DMS153 treated with DMSO at 0.1 percent for 48 hours (cell line): Measurements from ENCODE around the gene TUBA4B.
"Not testable (repeated sequence)": the region's sequence is repeated elsewhere in the genome, so short reads cannot be mapped to it uniquely, and the experiment has no call there.

Experiments used
- DNase-seq: peaks from one replicate; lab custom pipeline; 2025; ENCODE audit not compliant: unreplicated experiment; lab: John Stamatoyannopoulos, UW

Gene TUBA4B

GRCh38 chr2:219290381-219291171, 37.5 kb downstream of the TUBA4B start:
- no peak for DNase-seq

DNA sequence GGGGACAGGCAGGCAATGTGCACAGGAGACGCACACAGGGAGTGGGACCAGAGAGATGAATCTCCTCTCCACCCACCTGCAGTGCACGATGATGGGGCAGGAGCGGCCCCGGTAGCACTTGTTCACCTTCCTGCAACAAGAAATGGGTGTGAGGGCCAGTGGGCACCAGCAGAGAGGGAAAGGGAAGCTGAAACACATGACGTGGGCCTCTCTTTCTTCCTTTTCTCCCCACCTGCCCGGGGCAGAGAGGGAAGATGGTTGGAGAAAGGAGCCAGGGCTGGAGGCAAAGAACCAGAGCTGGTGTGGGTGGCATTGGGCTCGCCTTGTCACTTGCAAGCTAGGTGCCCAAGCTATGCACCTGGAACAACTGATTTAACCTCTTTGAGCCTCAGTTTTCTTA, 38.4 kb downstream of the TUBA4B start:
- no peak for DNase-seq

DNA sequence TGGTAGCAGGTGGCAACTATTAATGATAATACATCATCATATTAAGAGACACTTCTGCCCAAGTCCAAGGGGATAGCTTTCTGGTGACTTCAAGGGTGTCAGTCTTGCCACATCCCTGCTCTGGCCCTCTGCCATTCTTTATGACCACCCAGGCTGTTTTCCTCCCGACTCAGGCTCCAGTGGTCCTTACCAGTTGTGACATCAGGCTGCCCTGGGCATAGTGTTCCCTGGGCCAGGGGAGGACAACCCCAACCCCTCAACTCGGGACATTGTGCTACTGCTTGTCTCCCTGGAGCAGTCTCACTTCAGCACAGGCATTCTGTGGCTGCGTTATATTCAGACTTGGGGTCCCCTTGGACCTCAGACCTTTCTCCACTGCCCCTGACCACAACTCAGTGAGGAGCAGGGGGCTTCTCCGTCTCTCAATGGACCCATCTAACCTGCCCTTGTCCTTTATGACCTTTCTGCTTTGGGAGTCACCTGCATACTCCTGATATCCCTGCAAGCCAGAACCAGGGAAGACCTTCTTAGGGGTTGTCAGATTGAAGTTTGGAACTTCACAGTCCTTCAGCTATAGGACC, 39.0 kb downstream of the TUBA4B start:
- no peak for DNase-seq

DNA sequence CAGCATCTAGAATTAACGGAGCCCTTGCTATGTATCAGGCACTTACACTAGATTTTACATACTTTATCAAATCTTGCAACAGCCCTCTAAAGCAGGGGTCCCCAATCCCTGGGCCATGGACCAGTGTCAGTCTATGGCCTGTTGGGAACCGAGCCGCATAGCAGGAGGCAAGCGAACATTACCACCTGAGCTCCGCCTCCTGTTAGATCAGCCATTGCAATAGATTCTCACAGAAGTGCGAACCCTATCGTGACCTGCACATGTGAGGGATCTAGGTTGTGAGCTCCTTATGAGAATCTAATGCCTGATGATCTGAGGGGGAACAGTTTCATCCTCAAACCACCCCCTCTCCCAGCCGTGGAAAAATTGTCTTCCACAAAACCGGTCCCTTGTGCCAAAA, 39.6 kb downstream of the TUBA4B start:
- DNase-seq = no peak

GRCh38 chr2:219293736-219294231, 40.7 kb downstream of the TUBA4B start:
- DNase-seq = no peak

DNA sequence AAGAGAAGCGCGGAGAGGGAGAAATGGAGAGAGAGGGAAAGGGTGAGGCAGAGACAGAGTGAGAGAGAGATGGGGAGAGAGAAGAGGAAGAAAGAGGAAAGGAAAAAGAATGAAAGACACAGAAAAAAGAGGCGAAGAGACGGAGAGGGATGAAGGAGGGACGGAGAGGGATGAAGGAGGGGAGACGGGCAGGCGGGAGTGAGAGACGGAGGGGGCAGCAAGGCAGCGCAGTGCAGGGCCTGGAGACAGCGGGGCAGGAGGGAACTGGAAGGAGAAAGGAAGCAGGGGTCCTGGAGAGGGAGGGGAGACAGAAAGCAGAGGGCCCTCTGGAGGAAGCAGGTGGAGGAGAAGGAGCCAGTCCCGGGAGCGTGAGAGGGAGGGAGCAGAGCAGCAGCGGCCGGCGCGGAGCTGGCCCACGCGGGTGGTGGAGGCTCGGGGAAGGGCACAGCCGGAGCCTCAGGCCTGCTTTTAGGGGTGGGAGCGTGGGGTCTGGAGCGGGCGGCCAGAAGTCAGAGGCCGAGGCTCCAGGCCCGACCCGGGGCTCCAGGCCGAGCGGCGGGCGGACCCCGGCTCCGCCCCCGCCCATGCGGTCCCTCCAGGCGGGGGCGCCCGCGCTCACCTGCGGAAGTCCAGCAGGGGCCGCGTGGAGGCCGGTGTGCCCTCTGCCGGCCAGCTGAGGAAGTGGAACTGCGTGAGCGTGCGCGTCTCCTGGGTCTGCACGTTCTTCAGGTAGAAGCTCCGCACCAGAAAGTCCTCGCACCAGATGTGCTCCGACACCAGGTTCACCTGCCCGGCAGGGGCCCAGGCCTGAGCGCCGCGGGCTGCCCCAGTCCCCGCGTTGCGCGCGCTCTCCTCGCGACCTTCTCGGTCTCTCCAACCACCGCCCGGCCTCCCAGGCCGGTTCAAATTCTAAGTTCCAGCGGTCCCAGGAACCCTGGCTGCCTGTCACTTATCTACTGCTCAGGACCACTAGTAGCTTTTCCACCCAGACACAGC, 41.6 kb downstream of the TUBA4B start:
- DNase-seq = peak; percentile 73

- DNase-seq = no peak
These were observed 43.1 kb downstream of the TUBA4B start for GRCh38 chr2:219296142-219296541.

DNA sequence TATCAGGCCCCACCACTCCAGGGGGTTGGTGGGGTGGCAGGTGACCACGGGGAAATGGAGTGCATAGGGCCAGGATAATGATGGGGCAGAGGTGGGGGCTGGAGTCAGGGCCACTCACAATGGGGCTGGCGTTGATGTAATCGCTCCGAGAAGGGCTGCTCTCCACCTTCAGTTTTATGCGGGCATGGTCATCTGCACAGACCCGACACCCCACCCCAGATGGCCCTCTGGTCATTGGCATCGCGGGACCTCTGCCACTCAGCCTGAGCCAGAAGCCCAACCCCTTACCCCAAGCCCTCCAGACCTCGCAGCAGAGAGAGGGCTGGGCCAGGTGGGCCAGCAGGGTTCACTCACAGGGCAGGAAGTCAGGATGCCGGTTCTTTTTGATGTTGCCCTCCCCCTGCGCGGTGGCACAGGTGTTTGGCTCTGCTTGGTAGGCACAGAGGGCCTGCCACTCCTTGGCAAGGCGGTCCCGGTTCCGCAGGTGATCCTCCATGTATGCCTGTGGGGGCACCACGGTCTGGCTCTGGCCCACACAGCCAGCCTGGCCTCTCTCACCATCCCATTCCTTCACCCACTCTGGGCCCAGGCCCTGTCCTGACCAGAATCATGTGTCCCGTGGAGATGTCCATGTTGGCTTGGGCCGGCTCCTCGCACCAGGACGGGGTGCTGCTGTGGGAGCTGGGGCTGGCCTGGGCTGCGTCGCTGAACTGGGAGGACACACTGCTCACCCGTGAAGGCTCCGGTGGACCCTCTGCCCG, 43.8 kb downstream of the TUBA4B start:
- DNase-seq = no peak

DNA sequence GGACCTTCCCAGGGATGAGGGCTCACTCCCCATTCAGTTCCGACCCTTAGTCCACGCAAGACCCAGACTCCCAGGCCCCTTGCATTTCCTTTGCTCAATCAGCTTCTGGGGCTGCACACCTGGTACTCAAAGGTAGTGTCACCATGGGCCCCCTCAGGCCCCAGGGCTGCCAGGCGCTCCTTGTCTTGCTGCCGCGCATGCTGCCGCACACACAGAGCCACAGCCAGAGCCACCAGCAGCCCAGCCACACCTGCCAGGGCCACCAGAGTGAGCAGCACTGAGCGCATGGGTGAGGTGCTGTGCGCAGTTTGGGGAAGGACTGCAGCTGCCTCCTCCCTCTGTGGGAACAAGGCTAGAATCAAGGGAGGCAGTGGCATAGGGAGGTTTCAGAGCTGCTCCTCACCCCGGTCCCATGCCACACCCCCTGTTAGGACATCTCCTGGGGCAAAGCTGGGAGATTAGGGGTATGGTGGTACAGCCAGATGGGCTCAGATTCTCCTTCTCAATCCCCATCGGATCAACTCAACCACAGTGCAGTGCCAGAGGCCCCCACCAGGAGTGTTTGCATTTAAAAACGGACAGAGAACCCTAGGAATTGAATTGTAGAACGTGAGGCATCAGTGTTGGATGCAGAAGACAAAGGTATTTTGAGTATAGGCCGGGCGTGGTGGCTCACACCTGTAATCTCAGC, 44.9 kb downstream of the TUBA4B start:
- DNase-seq = no peak

DNA sequence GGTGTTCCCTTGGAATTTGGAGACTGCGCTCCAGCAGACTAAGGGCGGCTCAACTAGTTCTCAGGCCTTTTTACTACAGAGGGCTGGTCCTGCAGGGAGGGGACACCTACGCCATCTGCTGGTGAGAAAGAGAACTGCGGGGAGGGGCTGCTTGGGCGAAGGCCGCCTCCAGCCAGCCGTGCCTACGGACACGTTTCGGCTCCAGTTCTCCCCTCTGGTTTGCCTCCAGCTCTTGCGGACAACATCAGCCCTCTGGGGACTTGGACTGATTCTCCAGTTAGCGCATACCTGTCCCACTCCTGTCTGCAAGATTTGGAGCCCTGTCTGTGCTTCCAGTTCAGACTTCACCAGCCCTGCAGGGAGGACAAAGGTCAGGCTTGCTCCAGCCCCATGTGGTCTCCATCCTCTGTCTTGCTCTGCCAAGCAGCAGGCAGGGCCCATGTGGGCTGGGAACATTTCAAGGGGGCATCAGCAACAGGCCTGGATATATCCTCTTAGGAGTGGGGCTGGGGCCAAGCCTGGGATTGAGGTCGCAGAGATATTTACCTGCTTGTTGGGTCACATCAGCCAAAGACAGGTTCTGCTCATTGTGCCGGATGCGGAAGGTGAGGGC, 45.8 kb downstream of the TUBA4B start:
- peak; percentile 34 for DNase-seq

GRCh38 chr2:219299372-219299760, 46.3 kb downstream of the TUBA4B start:
- DNase-seq = no peak

- no peak for DNase-seq
These were observed 47.0 kb downstream of the TUBA4B start for GRCh38 chr2:219300022-219300421.

DNA sequence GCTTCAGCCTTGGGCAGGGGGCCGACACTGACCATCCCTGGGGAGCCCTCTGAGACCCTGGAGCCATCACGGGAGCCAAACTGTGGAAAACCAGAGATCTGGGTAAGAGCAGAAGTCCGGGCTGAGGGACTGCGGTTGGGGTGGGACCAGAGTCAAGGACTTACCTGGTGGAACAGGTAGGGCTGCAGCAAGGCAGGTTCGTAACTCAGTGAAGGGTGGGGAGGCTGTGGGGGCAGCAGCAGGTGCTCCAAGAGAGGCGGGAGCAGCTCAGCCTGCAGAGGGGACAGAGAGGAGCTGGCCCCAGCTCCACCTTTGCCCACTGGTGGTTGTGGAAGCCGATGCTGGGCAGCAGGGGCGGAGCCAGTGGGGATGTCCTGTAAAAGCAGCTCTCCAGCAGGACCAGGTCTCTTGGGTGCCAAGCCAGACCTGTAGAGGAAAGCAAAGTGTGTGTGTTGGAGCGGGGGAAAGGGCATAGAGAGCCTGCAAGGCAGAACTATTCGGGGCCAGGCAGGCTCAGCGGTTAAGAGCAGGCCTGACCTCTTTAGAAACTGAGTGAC, 49.4 kb downstream of the TUBA4B start:
- no peak for DNase-seq

DNA sequence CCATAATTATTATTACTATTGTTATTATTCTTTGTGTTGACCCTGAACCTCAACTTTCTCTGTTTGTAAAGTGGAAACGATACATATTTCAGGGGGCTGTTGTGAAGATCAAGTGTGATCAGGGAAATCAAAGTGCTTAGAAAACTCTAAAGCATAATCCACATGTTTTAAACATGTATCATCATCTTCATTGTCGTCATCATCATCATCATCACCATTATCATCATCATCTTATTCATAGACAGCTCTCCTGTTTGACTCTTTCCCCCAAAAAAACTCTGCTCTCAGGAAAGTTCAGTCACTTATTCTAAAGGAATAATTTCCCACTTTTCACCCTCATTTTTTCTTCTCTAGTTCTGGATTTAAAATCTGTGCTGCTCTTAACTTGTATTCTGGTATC, 51.2 kb downstream of the TUBA4B start:
- DNase-seq = no peak

GRCh38 chr2:219306047-219306446, 53.0 kb downstream of the TUBA4B start:
- DNase-seq = no peak

DNA sequence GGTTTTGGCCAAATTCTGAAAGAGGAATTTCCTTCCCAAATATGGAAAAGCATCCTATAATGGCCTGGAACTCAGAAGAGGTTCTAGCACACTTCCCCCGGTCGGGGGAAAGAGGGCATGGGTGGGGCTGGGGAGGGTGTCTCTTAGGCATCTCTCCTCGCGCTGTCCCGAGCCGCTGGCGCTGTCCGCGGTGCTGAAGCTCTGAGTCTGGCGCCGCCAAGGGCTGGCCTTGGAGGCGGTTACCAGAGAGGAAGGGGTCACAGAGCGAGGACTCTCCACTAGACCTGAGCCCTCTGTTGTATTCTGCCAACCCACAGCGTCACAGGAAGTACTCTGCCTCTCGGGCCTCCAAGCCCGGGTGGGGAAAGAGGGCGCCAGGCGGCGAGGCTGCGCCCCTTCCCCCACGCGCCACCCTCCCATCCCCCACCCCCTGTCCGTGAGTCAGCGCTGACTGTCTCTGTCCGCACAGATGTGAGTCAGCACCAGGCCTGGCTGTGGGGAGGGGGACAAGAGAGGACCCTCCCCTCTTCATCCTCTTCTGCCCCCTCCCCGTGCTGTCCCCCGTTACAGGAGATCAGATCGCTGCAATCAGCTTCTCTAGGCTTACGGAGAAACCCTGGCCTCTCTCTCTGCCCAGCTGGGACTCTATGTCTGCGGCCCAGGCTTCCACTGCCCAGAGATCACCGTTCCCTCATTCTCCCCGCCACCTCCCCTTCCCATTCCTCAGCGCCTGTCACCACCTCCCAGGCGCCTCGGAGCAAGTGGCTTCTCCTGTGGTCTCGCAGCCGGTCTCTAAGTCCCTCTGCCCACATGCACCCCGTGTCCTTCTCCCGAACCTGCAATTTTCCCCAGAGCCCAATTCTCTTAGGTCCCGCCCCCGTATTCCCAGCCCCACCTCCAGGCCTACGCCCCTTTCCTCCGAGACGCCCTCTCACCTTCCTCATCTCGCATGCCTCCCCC, 55.4 kb downstream of the TUBA4B start:
- DNase-seq = peak; percentile 45

DNA sequence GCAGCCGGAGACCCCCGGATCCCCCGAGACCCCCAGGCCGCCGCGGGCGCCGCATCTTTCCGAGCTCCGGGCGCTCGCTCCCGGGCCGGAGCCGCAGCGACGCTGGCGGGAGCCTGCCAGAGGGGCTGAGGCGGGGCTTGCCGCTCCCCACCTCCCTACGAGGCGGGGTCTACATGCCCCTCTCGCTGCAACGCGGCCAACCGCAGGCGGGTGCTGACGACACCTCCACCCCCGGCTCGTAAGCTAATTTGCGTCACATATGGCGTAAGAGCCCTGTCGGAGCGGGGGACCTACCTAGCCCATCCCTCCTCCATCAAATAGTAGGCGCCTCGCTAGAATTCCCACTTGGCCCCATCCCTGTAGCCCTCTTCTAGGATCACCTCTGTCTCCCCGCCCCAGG, 56.2 kb downstream of the TUBA4B start, which contains the start of gene PTPRN:
Gene PTPRN, minus strand, starts transcription at position 124 of the 400 bp plus-strand sequence. Its CDS starts 69 bp downstream, at position 55.
- DNase-seq = peak; percentile 40

- DNase-seq = not testable (repeated sequence)
These were observed 59.7 kb downstream of the TUBA4B start for GRCh38 chr2:219312683-219313263.
